ENCODE data around the gene MYO5C.
"Not testable (repeated sequence)": the region's sequence is repeated elsewhere in the genome, so short reads cannot be mapped to it uniquely, and the experiment has no call there.

Gene MYO5C

DNA sequence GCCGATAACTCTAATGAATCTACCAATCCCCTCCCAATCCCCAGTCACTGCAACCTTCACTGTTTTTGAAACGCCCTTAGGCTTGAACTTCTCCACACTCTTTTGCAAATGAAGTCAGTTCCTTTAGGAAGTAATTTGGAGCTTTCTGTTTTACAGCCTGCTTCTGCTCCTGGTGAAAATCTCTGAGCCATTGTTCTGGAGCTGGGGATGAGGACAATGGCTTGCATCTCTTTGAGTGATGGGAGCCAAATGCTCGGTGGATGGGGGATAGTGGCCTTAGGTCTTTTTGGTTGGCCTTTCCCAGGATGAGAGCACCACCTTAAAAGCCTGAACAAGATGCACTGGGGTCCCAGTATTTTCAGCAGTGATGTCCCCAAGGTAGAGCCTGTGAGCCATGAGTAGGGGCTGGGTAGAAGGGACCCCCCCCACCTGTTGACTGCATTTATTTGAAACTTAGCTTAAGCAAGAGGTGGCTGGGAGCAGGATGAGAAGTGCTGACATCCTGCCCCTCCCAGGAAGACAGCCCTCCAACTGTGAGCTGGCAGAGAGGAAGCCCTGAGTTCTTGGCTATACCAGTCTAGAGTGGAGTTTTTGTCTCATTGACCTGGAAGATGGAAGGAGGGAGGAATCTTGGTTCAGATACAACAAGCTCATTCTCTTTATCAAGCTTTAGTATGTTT, 7.6 kb upstream of the MYO5C start:
- no peak for DNase-seq

- no peak for DNase-seq
Observed at GRCh38 chr15:52301265-52301847, 5.8 kb upstream of the MYO5C start.

DNA sequence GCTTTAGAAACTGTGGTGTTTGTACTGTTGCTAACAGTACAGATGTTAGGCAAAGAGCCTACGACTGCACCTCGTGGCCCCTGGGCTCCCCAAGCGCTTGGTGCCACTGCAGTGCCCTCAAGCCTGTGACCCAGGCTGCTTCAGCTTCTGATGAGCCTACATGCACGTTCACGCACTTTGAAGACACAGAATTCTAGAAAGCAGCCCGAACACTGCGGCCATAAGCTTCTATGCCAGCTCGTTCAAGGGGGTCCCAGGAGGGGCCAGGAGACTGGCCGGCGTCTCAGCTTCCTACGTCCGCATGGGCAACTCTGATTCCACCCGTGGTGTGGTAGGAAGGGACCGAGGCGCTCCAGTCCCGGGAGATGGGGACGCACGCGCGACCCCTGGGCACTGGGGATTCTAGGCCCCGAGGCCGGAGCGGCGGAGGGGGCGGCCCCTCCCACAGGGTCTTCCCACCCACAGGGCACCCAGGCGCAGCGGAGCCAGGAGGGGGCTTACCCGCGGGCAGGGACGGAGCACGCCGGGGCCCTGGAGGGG, 653 bp downstream of the MYO5C start:
- DNase-seq, result no peak

GRCh38 chr15:52292780-52293392, 2.7 kb downstream of the MYO5C start:
- DNase-seq, result no peak

DNA sequence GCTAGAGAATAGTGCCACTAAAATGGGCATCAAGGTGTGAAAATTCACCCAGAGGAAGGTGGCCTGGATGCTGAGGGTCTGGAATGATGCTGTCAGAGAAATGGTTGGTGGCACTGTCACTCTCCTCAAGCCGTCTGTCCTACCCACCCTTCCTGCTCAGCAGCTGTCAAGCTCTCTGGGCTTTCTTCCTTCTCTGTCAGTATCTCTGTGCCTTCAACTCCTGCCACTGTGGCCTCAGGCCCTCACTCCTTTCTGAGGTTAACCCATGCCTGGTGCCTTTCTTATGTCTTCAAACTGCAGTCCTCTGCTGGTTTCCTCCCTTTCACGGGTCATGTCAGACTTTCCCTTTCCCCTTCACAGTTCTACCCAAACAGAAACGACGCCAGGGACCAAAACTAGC, 4.4 kb downstream of the MYO5C start:
- no peak for DNase-seq

DNA sequence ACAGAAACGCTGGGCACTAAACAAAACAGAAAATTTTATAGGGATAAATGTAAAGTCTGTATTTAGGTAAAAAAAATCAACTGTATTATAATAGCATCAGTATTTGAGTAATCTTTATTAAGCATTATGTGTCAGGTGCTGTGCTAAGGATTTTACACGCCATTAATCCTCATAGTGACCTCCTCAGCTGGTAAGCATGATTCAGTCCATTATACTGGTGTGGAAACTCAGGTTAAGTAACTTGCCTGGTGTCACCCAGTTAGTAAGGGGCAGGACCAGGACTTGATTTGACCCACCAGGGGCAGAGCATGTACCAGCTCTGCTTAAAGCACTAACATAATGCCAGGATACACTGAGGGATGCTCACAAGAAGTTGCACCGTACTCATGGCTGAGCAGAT, 4.8 kb downstream of the MYO5C start:
- DNase-seq, result no peak

GRCh38 chr15:52290329-52290728, 5.3 kb downstream of the MYO5C start:
- DNase-seq, result no peak

DNA sequence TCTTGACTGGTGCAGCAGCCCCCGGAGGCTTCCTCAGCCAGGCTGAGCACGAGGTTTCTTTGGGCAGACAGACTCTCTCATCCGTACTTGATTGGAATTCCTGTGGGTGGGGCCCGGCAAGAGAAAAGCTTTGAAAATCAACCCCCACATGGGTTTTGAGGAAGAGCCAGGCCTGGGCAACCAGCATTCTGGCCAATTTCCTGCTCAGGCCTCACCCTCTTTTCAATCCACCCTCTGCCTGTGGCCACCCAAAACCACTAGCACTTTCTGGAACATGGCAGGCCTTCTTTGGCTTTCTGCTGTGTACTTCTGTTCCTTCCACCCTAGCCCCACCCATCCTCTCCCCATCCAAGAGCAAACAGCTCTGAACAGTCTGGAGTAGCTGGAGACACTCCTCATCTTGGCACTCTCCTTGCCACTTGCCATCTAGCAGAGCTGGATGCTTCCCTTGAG, 5.9 kb downstream of the MYO5C start:
- no peak for DNase-seq

- no peak for DNase-seq
Observed at GRCh38 chr15:52288986-52289385, 6.6 kb downstream of the MYO5C start.

DNA sequence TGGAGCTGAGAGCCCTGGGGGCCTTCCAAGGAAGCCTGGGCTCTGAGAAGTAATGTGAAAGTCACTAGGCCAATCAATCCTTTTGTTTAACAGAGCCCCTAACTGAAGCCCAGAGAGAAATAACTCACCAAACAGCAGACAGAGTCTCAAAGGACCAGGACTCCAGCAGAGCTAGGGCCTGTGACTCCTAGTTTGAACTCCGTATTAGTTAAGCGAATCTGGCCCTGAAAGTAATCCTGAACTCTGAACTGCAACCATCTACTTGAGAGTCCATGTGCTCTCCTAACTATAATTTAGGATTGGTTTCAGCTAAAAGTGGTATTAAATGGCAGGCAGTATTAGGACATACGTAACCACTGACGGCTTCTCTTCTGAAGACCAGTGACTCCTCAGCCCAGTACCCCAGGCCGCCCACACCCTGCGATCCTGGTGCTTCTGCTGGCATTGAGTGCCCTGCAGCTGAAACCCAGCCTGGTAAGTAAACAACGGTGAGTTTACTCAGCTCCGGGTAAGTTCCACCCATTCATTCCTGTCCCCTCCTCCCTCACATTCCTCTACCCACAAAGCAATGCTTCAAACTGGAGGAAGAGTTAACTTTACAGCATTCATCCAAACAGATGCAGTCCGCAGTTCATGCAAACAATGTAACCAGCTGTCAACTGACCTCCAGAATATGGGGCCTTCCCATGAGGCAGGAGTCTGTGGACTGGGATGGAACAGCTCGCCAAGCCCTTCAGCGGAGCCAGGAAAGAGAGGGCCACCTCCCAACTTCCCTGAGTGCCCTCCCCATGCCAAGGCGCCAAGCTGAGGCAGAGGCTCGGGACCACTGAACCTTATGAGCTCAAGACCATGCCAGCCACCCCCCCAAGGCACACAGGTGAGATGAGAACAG, 7.3 kb downstream of the MYO5C start:
- no peak for DNase-seq

GRCh38 chr15:52287114-52287513, 8.5 kb downstream of the MYO5C start:
- no peak for DNase-seq

DNA sequence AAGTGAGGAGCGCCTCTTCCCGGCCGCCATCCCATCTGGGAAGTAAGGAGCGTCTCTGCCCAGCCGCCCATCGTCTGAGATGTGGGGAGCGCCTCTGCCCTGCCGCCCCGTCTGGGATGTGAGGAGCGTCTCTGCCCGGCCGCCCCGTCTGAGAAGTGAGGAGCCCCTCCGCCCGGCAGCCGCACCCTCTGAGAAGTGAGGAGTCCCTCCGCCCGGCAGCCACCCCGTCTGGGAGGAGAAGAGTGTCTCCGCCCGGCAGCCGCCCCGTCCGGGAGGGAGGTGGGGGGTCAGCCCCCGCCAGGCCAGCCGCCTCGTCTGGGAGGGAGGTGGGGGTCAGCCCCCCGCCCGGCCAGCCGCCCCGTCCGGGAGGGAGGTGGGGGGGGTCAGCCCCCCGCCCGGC, 9.7 kb downstream of the MYO5C start:
- DNase-seq, result not testable (repeated sequence)

- DNase-seq, result no peak
Observed at GRCh38 chr15:52284164-52284563, 11.4 kb downstream of the MYO5C start.

DNA sequence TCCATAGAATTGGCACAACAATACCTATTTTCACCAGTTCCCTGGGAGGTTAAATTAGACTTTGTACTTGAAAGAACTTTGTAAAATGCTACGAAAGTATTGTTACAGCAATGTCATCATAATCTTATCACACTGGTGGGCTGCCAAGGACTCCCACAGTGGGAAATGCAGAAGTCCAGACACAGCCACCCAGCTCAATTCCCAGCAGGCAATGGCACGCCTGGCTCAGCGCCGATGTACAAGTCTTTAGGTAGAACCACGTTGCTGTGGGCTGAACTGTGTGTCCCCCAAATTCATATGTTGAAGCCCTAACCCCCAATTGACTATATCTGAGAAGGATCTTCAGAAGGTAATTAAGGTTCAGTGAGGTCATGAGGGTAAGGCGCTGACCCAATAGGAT, 12.3 kb downstream of the MYO5C start:
- no peak for DNase-seq

DNA sequence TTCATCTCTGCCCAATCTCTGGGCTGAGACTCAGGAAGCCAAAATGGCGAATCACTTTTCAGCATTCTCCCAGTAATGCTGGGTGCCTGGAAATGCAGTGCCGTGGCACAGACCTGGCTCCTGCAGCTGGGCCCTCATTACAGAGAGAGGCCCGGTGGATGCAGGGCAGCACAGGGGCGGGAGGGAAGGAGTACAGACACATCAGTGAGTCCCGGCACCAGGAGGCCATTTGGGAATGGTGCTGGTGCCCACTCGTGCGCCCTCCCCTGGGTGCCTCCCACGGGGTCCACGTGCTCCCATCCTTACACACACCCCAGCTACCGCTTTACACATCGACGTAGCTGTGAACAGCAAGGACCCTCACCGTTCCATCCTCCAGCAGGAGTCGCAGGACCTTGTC, 13.2 kb downstream of the MYO5C start:
- DNase-seq, result no peak

DNA sequence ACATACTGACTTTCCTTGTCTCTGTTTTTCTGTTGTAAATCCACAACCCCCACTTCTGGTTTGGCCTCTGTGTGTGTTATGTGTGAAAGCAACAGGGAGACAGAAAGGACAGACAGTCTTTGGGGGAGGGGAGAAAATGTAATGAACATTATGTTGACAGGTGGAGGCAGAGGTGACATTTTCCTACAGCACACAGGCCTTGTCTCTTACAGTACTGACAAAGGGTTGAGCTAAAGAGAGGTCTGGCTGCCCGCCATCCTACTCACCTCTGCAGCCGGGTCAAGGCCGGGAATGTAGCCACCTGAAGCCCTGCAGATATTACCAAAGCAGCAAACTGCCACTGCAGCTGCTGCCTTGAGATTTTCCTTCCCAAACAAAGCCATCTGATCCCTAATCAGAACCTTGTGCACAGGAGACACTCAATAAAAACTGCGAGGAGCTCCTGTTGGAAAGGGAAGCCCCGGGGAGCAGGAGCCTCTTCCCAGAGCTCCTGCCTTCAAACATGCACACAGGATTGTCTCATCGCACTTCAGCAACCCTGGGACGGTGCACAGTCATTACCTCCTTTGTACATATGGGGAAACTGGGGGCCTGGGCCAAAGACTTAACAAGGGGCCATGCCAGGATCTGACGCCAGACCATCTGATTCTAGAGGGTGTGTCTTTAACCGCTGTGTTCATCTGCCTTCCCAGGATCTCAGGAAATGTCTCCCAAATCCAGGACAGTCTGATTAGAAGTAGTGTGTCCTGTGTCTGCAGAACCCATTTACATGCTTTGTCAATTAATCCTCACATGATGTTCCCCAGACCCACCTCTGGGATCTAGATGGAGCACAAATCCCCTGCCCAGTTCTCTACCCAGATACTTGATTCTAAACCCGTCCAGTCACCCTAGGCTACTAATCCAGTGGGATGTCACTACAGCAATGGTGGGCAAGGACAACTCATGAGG, 14.2 kb downstream of the MYO5C start:
- no peak for DNase-seq

- DNase-seq, result no peak
Observed at GRCh38 chr15:52280326-52281084, 15.1 kb downstream of the MYO5C start.

- no peak for DNase-seq
Observed at GRCh38 chr15:52278636-52279367, 16.8 kb downstream of the MYO5C start.

DNA sequence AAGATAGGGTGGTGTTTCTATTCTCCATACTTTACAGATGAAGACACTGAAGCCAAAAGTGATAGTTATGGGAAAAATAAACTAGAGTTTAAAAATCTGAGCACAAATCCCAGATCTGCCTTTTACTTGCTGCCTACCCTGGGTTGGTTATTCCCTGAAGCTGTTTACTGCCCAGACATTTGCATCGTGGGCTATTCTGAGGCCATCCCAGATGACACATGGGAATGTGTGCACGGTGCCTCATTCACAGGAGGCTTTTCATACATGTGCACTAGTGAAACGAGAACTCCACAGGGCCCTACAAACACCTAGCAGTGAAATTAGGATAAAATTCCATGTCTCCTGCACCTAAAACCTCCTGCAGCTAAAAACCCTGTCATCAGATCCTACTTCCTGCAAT, 17.5 kb downstream of the MYO5C start:
- no peak for DNase-seq

- DNase-seq, result no peak
Observed at GRCh38 chr15:52277575-52277974, 18.0 kb downstream of the MYO5C start.

Measured in NCI-H1048 (cell line).